ENCODE measurements around the gene HPCAL1. TPM values are rescaled to one million over a fixed set of nuclear protein-coding genes. Genes with fewer than 3 reads are reported as not detected.

HPCAL1 gene
- 100 to 1,000 TPM; 122 to 143 TPM for total RNA-seq
- 100 to 1,000 TPM; 129 to 147 TPM for polyA plus RNA-seq
- long read RNA-seq, donor 1, transcript HPCAL1-201 (5 exons, 1,751 nt) = major isoform, 44 of 336 reads
- long read RNA-seq, donor 1, partial matches to known transcripts = 158 of 336 reads
- long read RNA-seq, donor 1, other reads (novel, unspliced or antisense) = 134 of 336 reads
- long read RNA-seq, donor 2, transcript HPCAL1-201 (5 exons, 1,751 nt) = major isoform, 20 of 20 reads
- long read RNA-seq, donor 2, partial matches to known transcripts = 0 of 20 reads
- long read RNA-seq, donor 2, other reads (novel, unspliced or antisense) = 0 of 20 reads
- long read RNA-seq, donor 3, transcript HPCAL1-201 (5 exons, 1,751 nt) = major isoform, 32 of 143 reads
- long read RNA-seq, donor 3, partial matches to known transcripts = 111 of 143 reads
- long read RNA-seq, donor 3, other reads (novel, unspliced or antisense) = 0 of 143 reads
- long read RNA-seq, donor 4, transcript HPCAL1-201 (5 exons, 1,751 nt) = major isoform, 9 of 14 reads
- long read RNA-seq, donor 4, partial matches to known transcripts = 5 of 14 reads
- long read RNA-seq, donor 4, other reads (novel, unspliced or antisense) = 0 of 14 reads
- long read RNA-seq, donor 5, transcript HPCAL1-201 (5 exons, 1,751 nt) = major isoform, 46 of 46 reads
- long read RNA-seq, donor 5, partial matches to known transcripts = 0 of 46 reads
- long read RNA-seq, donor 5, other reads (novel, unspliced or antisense) = 0 of 46 reads

DNA sequence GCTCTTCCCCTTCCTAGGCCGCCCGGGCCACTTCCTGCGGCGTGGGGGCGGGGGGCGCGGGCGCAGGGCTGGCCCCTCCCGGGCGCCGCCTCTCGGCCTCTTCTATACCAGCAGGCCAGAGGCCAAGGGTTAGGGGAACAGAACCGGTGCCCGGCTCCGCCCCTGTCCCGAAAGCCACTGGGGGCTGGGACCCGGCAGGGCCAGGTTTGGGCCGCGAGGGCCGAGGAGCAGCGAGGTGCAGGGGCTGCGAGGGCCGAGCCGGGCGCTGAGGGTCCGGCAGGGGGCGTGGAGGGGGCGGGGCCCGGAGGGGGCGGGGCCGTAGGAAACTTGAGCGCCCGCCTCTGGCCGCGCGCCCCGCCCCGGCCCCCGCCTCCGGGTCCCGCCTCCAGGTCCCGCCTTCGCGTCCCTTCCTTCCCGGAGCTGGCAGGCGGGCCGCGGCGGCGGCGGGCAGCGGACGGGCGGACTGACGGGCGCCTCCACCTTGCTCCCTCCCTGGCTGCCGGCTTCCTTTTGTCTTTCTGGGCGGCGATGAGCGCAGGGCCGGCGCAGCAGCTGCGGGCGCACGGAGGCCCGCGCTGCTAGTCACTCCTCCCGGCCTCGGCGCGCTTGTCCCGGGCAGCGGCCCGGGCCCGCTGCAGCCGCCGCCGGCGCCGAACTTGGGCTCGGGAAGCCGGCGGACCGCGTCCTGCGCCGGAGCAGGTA lies at the start of gene HPCAL1:
HPCAL1 (plus strand) TSS at position 426 of the 702 bp plus-strand sequence. CDS start 116,854 bp downstream, outside the sequence.
- Histone ChIP-seq H3K4me3 (peak within 1 kb of the TSS; percentile 96), H3K27ac (ENCODE audit: low read depth in 1 of 2, low read length in 1 of 2) (peak within 1 kb of the TSS; percentile 80 to 94), H3K9me3 (ENCODE audit: control insufficient read depth in 4 of 4, insufficient read depth in 3 of 4, low read length in 3 of 4) (no peaks in the 10 kb centered on the region), H3K4me1 (ENCODE audit: control insufficient read depth in 5 of 5, insufficient read depth in 5 of 5, low read length in 5 of 5) (peaks cover 0 to 31% (median 22%) of the 10 kb centered on the region in 5 donors), H3K36me3 (ENCODE audit: control insufficient read depth in 4 of 4, insufficient read depth in 4 of 4, low read length in 4 of 4) (no peaks in the 10 kb centered on the region), H3K9ac (ENCODE audit: insufficient read depth in 1 of 2, low read length in 2 of 2) (peak within 1 kb of the TSS in 1 of 2 donors; percentile 80), H3K27me3 (ENCODE audit: control insufficient read depth in 3 of 3, insufficient read depth in 3 of 3, low read length in 2 of 3) (no peaks in the 10 kb centered on the region)
- whole genome bisulfite sequencing, 2 donors = 0% methylated on average over 42 to 87 of the region's 87 CpGs
- ATAC-seq (ENCODE audit: insufficient read depth, low FRiP score) (peak; percentile 88), DNase-seq (peak; percentile 90 to 92 (median 90))
- TF ChIP-seq, protein P1, sequence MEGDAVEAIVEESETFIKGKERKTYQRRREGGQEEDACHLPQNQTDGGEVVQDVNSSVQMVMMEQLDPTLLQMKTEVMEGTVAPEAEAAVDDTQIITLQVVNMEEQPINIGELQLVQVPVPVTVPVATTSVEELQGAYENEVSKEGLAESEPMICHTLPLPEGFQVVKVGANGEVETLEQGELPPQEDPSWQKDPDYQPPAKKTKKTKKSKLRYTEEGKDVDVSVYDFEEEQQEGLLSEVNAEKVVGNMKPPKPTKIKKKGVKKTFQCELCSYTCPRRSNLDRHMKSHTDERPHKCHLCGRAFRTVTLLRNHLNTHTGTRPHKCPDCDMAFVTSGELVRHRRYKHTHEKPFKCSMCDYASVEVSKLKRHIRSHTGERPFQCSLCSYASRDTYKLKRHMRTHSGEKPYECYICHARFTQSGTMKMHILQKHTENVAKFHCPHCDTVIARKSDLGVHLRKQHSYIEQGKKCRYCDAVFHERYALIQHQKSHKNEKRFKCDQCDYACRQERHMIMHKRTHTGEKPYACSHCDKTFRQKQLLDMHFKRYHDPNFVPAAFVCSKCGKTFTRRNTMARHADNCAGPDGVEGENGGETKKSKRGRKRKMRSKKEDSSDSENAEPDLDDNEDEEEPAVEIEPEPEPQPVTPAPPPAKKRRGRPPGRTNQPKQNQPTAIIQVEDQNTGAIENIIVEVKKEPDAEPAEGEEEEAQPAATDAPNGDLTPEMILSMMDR (IDR thresholded peaks at IDR 0.05; ENCODE audit: control extremely low read depth, extremely low read depth) = peak; percentile 24

GRCh38 chr2:10253596-10254372 lies 48.9 kb upstream of the HPCAL1 start:
- DNase-seq (no peak), ATAC-seq (ENCODE audit: insufficient read depth, low FRiP score) (no peak)
- H3K9me3 ChIP-seq (ENCODE audit: control insufficient read depth in 4 of 4, insufficient read depth in 3 of 4, low read length in 3 of 4) = peaks cover 0 to 5% (median 2%) of the 10 kb centered on the region in 4 donors
- H3K9ac ChIP-seq (ENCODE audit: insufficient read depth in 1 of 2, low read length in 2 of 2) = no peak overlapping the region
- H3K27me3 ChIP-seq (ENCODE audit: control insufficient read depth in 3 of 3, insufficient read depth in 3 of 3, low read length in 2 of 3) = no peaks in the 10 kb centered on the region
- H3K36me3 ChIP-seq (ENCODE audit: control insufficient read depth in 4 of 4, insufficient read depth in 4 of 4, low read length in 4 of 4) = no peaks in the 10 kb centered on the region
- TF ChIP-seq, protein P1 (IDR thresholded peaks at IDR 0.05; ENCODE audit: control extremely low read depth, extremely low read depth) = no peak
- H3K27ac ChIP-seq (ENCODE audit: low read depth in 1 of 2, low read length in 1 of 2) = no peak overlapping the region
- H3K4me3 ChIP-seq = no peak overlapping the region
- 72 to 81% methylated on average over 18 of the region's 18 CpGs for WGBS, 2 donors
- peaks cover 0 to 10% (median 0%) of the 10 kb centered on the region in 5 donors for H3K4me1 ChIP-seq (ENCODE audit: control insufficient read depth in 5 of 5, insufficient read depth in 5 of 5, low read length in 5 of 5)

- H3K27ac ChIP-seq (ENCODE audit: low read depth in 1 of 2, low read length in 1 of 2) = no peak overlapping the region
- ATAC-seq (ENCODE audit: insufficient read depth, low FRiP score) = no peak
- no peak for DNase-seq
These were observed 48.1 kb upstream of the HPCAL1 start for GRCh38 chr2:10254373-10255188.

More at GRCh38 chr2:10254373-10255188, 48.1 kb upstream of the HPCAL1 start:
- no peak overlapping the region for H3K9ac ChIP-seq (ENCODE audit: insufficient read depth in 1 of 2, low read length in 2 of 2)
- no peak overlapping the region for H3K4me3 ChIP-seq
- no peaks in the 10 kb centered on the region for H3K27me3 ChIP-seq (ENCODE audit: control insufficient read depth in 3 of 3, insufficient read depth in 3 of 3, low read length in 2 of 3)
- TF ChIP-seq, protein P1 (IDR thresholded peaks at IDR 0.05; ENCODE audit: control extremely low read depth, extremely low read depth) = no peak
- no peaks in the 10 kb centered on the region for H3K36me3 ChIP-seq (ENCODE audit: control insufficient read depth in 4 of 4, insufficient read depth in 4 of 4, low read length in 4 of 4)
- WGBS, 2 donors = 91 to 92% methylated on average over 31 of the region's 31 CpGs
- peaks cover 0 to 5% (median 2%) of the 10 kb centered on the region in 4 donors for H3K9me3 ChIP-seq (ENCODE audit: control insufficient read depth in 4 of 4, insufficient read depth in 3 of 4, low read length in 3 of 4)
- peaks cover 0 to 10% (median 0%) of the 10 kb centered on the region in 5 donors for H3K4me1 ChIP-seq (ENCODE audit: control insufficient read depth in 5 of 5, insufficient read depth in 5 of 5, low read length in 5 of 5)
